ENCODE measurements around the gene PPP2R5D.
"Not testable (repeated sequence)": the region's sequence is repeated elsewhere in the genome, so short reads cannot be mapped to it uniquely, and the experiment has no call there.

- not testable (repeated sequence) for TF ChIP-seq POLR2A (IDR thresholded peaks at IDR 0.05)
- TF ChIP-seq, protein P1, sequence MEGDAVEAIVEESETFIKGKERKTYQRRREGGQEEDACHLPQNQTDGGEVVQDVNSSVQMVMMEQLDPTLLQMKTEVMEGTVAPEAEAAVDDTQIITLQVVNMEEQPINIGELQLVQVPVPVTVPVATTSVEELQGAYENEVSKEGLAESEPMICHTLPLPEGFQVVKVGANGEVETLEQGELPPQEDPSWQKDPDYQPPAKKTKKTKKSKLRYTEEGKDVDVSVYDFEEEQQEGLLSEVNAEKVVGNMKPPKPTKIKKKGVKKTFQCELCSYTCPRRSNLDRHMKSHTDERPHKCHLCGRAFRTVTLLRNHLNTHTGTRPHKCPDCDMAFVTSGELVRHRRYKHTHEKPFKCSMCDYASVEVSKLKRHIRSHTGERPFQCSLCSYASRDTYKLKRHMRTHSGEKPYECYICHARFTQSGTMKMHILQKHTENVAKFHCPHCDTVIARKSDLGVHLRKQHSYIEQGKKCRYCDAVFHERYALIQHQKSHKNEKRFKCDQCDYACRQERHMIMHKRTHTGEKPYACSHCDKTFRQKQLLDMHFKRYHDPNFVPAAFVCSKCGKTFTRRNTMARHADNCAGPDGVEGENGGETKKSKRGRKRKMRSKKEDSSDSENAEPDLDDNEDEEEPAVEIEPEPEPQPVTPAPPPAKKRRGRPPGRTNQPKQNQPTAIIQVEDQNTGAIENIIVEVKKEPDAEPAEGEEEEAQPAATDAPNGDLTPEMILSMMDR (IDR thresholded peaks at IDR 0.05), result not testable (repeated sequence)
Measured at GRCh38 chr6:42998205-42998604, 13.8 kb downstream of the PPP2R5D start.

Data from uterus (tissue), 2 donors.